ENCODE results near the gene CCN5. TPM values are rescaled to one million over a fixed set of nuclear protein-coding genes. Genes with fewer than 3 reads are reported as not detected.
A peak's percentile ranks its signal among the peaks of the same experiment; 100 is the strongest.

Gene CCN5
- total RNA-seq, 1 donor from 2014 or later = not detected

DNA sequence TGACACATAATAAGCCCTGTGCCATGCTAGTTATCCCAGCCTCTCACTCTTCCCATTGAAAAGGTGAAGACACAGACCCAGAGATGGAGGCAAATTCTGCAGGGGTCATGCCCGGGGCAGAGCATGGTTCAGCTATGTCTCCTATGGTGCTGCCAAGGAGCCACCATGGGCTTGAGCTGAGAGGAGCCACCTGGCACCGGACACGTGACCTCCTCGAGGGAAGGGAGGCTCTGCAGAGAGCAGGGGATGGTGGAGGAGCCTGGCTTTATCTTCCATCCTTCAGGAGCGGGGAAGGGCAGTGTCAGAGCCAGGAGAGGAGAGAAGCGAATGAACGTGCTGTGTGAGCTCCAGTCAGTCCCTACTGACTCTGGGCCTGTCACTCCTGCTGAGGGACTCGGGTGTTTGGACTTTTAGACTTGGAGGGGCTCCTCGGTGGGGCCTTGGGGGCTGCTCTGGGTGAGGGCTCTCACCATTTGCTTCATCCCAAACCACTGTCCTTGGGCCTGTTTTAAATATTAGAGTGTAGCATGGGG is 11.1 kb upstream of the CCN5 start:
- Mint-ChIP-seq H3K4me1 (peaks cover 38% of the 10 kb centered on the region), H3K4me3 (no peak overlapping the region), H3K27me3 (ENCODE audit: insufficient read depth, low read depth) (peaks cover 9% of the 10 kb centered on the region), H3K9me3 (no peaks in the 10 kb centered on the region), H3K27ac (no peak overlapping the region), H3K36me3 (no peaks in the 10 kb centered on the region)
- no peak overlapping the region for H3K4me3 ChIP-seq
- no peaks in the 10 kb centered on the region for H3K9me3 ChIP-seq (ENCODE audit: low read depth)
- H3K27me3 ChIP-seq = no peaks in the 10 kb centered on the region
- no peak overlapping the region for H3K4me2 ChIP-seq
- no peaks in the 10 kb centered on the region for H3K79me2 ChIP-seq (ENCODE audit: low read depth)
- H3K27ac ChIP-seq = no peak overlapping the region
- TF ChIP-seq, protein P1, sequence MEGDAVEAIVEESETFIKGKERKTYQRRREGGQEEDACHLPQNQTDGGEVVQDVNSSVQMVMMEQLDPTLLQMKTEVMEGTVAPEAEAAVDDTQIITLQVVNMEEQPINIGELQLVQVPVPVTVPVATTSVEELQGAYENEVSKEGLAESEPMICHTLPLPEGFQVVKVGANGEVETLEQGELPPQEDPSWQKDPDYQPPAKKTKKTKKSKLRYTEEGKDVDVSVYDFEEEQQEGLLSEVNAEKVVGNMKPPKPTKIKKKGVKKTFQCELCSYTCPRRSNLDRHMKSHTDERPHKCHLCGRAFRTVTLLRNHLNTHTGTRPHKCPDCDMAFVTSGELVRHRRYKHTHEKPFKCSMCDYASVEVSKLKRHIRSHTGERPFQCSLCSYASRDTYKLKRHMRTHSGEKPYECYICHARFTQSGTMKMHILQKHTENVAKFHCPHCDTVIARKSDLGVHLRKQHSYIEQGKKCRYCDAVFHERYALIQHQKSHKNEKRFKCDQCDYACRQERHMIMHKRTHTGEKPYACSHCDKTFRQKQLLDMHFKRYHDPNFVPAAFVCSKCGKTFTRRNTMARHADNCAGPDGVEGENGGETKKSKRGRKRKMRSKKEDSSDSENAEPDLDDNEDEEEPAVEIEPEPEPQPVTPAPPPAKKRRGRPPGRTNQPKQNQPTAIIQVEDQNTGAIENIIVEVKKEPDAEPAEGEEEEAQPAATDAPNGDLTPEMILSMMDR (IDR thresholded peaks at IDR 0.05) = no peak
- peaks cover 18% of the 10 kb centered on the region for H3K4me1 ChIP-seq
- no peak overlapping the region for H3K9ac ChIP-seq
- H3F3A ChIP-seq (ENCODE audit: low read depth) = peaks cover 4% of the 10 kb centered on the region
- no peak for DNase-seq (ENCODE audit: low spot score)
- H4K20me1 ChIP-seq (ENCODE audit: low read depth) = no peaks in the 10 kb centered on the region
- no peak overlapping the region for H2AFZ ChIP-seq (replicated peaks)
- no peaks in the 10 kb centered on the region for H3K36me3 ChIP-seq

DNA sequence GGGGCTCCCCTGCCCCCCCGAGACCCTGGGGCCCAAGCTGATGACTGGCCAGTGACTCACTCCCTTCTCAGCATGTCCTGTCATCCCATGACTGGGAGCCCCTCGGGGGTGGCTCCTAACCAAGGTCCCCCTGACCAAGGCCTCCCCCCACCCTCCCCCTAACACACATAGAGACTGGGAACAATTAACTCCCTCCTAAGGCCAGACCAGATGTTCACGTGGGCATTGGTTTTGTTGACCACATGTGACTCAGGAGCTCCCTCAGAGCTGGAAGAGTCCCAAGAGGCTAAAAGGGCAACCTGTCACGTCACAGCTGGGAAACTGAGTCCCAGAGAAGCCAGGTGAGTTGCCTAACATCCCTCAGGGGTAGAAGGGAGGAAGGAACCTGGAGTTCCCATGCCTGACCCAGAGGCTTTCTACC is 10.6 kb upstream of the CCN5 start:
- no peak overlapping the region for H3K9ac ChIP-seq
- Mint-ChIP-seq H3K4me1 (peaks cover 38% of the 10 kb centered on the region), H3K27me3 (ENCODE audit: insufficient read depth, low read depth) (peaks cover 9% of the 10 kb centered on the region), H3K36me3 (no peaks in the 10 kb centered on the region), H3K9me3 (no peaks in the 10 kb centered on the region), H3K27ac (no peak overlapping the region), H3K4me3 (no peak overlapping the region)
- H3K27ac ChIP-seq = no peak overlapping the region
- no peaks in the 10 kb centered on the region for H3K79me2 ChIP-seq (ENCODE audit: low read depth)
- peaks cover 18% of the 10 kb centered on the region for H3K4me1 ChIP-seq
- H3K9me3 ChIP-seq (ENCODE audit: low read depth) = no peaks in the 10 kb centered on the region
- H4K20me1 ChIP-seq (ENCODE audit: low read depth) = no peaks in the 10 kb centered on the region
- H3K27me3 ChIP-seq = no peaks in the 10 kb centered on the region
- no peaks in the 10 kb centered on the region for H3K36me3 ChIP-seq
- H2AFZ ChIP-seq (replicated peaks) = no peak overlapping the region
- TF ChIP-seq, protein P1 (IDR thresholded peaks at IDR 0.05) = no peak
- TF ChIP-seq EZH2 (IDR thresholded peaks at IDR 0.05) = no peak
- TF ChIP-seq EZH2phosphoT487 (IDR thresholded peaks at IDR 0.05) = no peak
- H3F3A ChIP-seq (ENCODE audit: low read depth) = peaks cover 4% of the 10 kb centered on the region
- no peak overlapping the region for H3K4me2 ChIP-seq
- no peak overlapping the region for H3K4me3 ChIP-seq
- no peak for DNase-seq (ENCODE audit: low spot score)

DNA sequence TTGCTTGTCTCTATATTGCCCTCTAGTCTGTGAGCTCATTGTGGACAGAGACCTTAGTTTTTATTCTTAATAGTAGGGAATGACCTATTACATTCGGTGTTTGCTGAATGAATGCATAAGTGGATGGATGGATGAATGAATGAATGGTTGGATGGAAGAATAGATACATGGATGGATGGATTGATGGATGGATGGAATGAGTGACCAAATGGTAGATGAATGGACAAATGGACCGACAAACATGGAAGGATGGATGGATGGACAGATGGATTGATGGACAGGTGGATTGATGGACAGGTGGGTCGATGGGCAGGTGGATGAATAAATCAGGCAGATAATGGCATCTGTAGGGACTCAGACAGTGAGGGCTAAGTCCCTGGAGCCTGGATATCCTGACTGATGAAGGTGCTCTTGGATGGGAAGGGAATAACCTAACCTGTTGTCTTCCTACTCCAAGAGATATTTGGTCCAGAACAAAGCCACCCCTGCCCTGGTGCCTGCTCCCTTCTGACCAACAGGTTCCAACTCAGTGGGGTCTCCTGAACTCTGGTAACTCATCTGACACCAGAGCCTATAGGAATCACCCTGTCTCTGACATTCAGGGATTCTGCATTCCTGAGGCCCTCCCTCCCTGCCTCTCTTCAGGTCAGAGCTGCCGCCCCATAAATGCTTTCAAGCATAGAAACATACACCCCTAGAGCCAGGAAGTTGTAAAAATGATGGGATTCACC is 9.6 kb upstream of the CCN5 start:
- Histone ChIP-seq H4K20me1 (ENCODE audit: low read depth) (no peaks in the 10 kb centered on the region), H3K27ac (no peak overlapping the region), H3K27me3 (no peaks in the 10 kb centered on the region), H3K9me3 (ENCODE audit: low read depth) (no peaks in the 10 kb centered on the region), H3K79me2 (ENCODE audit: low read depth) (no peaks in the 10 kb centered on the region), H3K36me3 (no peaks in the 10 kb centered on the region), H3K4me1 (peaks cover 18% of the 10 kb centered on the region), H3K9ac (no peak overlapping the region), H3K4me2 (no peak overlapping the region), H3F3A (ENCODE audit: low read depth) (peaks cover 4% of the 10 kb centered on the region), H3K4me3 (no peak overlapping the region), H2AFZ (replicated peaks) (no peak overlapping the region)
- Mint-ChIP-seq H3K27ac (peak overlapping the region; percentile 0), H3K9me3 (no peaks in the 10 kb centered on the region), H3K27me3 (ENCODE audit: insufficient read depth, low read depth) (peaks cover 6% of the 10 kb centered on the region), H3K36me3 (no peaks in the 10 kb centered on the region), H3K4me1 (peaks cover 36% of the 10 kb centered on the region), H3K4me3 (no peak overlapping the region)
- TF ChIP-seq, protein P1 (IDR thresholded peaks at IDR 0.05) = no peak
- TF ChIP-seq EZH2 (IDR thresholded peaks at IDR 0.05) (no peak), EZH2phosphoT487 (IDR thresholded peaks at IDR 0.05) (no peak)
- DNase-seq (ENCODE audit: low spot score) = no peak

Data from neural progenitor cell (in vitro differentiated cells).